ENCODE measurements around the gene HOXA2. TPM values are rescaled to one million over a fixed set of nuclear protein-coding genes. Genes with fewer than 3 reads are reported as not detected.
A peak's percentile ranks its signal among the peaks of the same experiment; 100 is the strongest.

Gene HOXA2
- total and polyA plus RNA-seq, 2 donors: 1.5 to 3.9 TPM

GRCh38 chr7:27122077-27122910 is 19.8 kb upstream of the HOXA2 start:
- 95% methylated on average over 42 of the region's 42 CpGs for WGBS
- Histone ChIP-seq H3K4me3 (ENCODE audit: low read length in 2 of 2) (peak overlapping the region in 1 of 2 donors; percentile 18), H3K27ac (ENCODE audit: low read depth in 1 of 2, low read length in 1 of 2) (peak overlapping the region; percentile 3 to 32), H3K36me3 (ENCODE audit: control insufficient read depth in 2 of 2, insufficient read depth in 2 of 2, low read length in 1 of 2) (no peaks in the 10 kb centered on the region), H3K27me3 (ENCODE audit: control insufficient read depth in 2 of 2, insufficient read depth in 1 of 2, low read length in 1 of 2) (peaks cover 0 to 30% of the 10 kb centered on the region in 2 donors), H3K9me3 (ENCODE audit: control insufficient read depth in 2 of 2, insufficient read depth in 1 of 2, low read length in 1 of 2) (no peaks in the 10 kb centered on the region), H3K4me1 (ENCODE audit: control insufficient read depth in 2 of 2, insufficient read depth in 2 of 2, low read length in 2 of 2) (peaks cover 0 to 6% of the 10 kb centered on the region in 2 donors)
- DNase-seq (ENCODE audit: low read depth in 6 of 9, low spot score in 9 of 9): no peak

DNA sequence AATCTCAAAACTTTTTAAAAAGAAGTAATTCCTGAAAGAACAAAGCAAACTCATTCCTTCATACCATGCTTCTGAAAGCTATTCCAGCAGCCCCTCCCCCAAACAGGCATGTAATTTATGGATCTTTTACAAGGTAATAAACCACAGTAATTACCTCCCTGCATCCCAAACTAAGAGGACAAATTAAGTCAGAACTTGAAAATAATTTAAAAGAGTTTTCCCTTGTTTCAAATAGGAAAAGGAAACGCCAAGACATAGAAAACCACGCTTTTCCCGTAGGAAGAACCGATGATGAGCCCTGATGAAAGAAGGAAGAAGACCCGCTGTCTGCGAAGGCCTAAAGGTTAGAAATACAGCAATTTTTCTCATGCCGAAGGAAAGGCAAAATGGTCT is 19.2 kb upstream of the HOXA2 start:
- Histone ChIP-seq H3K27ac (ENCODE audit: low read depth in 1 of 2, low read length in 1 of 2) (peak overlapping the region in 1 of 2 donors; percentile 3), H3K4me3 (ENCODE audit: low read length in 2 of 2) (peak overlapping the region in 1 of 2 donors; percentile 18), H3K4me1 (ENCODE audit: control insufficient read depth in 2 of 2, insufficient read depth in 2 of 2, low read length in 2 of 2) (peaks cover 0 to 6% of the 10 kb centered on the region in 2 donors), H3K9me3 (ENCODE audit: control insufficient read depth in 2 of 2, insufficient read depth in 1 of 2, low read length in 1 of 2) (no peaks in the 10 kb centered on the region), H3K27me3 (ENCODE audit: control insufficient read depth in 2 of 2, insufficient read depth in 1 of 2, low read length in 1 of 2) (peaks cover 0 to 36% of the 10 kb centered on the region in 2 donors), H3K36me3 (ENCODE audit: control insufficient read depth in 2 of 2, insufficient read depth in 2 of 2, low read length in 1 of 2) (no peaks in the 10 kb centered on the region)
- no peak for DNase-seq (ENCODE audit: low read depth in 6 of 9, low spot score in 9 of 9)
- WGBS: 93% methylated on average over 7 of the region's 7 CpGs

DNA sequence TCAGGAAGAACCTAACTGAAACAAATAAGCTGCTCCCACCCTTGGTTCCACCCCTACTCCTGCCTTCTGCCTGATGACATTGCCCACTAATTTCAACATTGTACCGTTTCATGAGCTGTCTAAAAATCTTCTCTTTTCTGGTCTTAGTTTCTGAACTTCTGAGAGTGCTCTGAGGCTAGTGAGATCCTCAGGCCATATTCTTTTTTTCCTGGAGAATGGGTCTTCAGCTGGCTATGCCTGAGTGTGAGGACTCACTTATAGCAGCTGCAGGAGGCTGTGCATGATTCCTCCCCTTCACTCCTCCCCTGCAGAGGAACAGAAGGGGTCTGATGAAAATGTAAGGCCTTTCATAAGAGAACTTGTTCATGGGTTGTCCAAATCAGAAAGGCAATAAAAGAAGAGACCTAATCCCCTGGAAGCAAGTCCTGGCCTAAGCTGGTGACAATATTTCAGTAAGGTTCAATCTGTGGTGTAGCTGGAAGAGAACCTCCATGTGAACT is 17.0 kb upstream of the HOXA2 start:
- Histone ChIP-seq H3K27me3 (ENCODE audit: control insufficient read depth in 2 of 2, insufficient read depth in 1 of 2, low read length in 1 of 2) (peaks cover 0 to 52% of the 10 kb centered on the region in 2 donors), H3K4me3 (ENCODE audit: low read length in 2 of 2) (no peak overlapping the region), H3K27ac (ENCODE audit: low read depth in 1 of 2, low read length in 1 of 2) (no peak overlapping the region), H3K36me3 (ENCODE audit: control insufficient read depth in 2 of 2, insufficient read depth in 2 of 2, low read length in 1 of 2) (no peaks in the 10 kb centered on the region), H3K9me3 (ENCODE audit: control insufficient read depth in 2 of 2, insufficient read depth in 1 of 2, low read length in 1 of 2) (no peaks in the 10 kb centered on the region), H3K4me1 (ENCODE audit: control insufficient read depth in 2 of 2, insufficient read depth in 2 of 2, low read length in 2 of 2) (no peaks in the 10 kb centered on the region)
- 60% methylated on average over 1 of the region's 1 CpG for WGBS
- no peak for DNase-seq (ENCODE audit: low read depth in 6 of 9, low spot score in 9 of 9)

DNA sequence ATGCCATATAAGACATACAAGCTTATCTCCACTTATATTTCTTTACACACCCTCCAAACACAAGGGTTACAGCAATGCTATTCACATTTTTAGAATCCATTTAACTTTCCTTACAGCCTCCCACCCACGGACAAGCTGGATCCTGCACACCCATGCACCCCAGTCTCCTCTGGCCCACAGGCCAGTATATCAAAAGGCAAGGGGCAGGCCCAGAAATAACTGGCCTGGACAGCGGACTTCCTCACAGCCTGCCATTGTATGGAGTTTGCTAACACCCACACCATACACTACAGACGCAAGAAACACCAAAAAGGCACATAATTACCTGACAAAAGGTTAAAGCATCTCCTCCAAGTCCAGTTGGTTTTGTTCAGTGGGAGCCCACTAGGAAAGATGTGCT is 16.1 kb upstream of the HOXA2 start:
- 96% methylated on average over 3 of the region's 3 CpGs for WGBS

GRCh38 chr7:27117887-27118491 is 15.5 kb upstream of the HOXA2 start:
- H3K4me1 ChIP-seq (ENCODE audit: control insufficient read depth in 2 of 2, insufficient read depth in 2 of 2, low read length in 2 of 2): peaks cover 0 to 4% of the 10 kb centered on the region in 2 donors
- peak overlapping the region in 1 of 2 donors; percentile 27 for H3K4me3 ChIP-seq (ENCODE audit: low read length in 2 of 2)
- DNase-seq (ENCODE audit: low read depth in 6 of 9, low spot score in 9 of 9): no peak
- peaks cover 0 to 54% of the 10 kb centered on the region in 2 donors for H3K27me3 ChIP-seq (ENCODE audit: control insufficient read depth in 2 of 2, insufficient read depth in 1 of 2, low read length in 1 of 2)
- H3K27ac ChIP-seq (ENCODE audit: low read depth in 1 of 2, low read length in 1 of 2): peak overlapping the region in 1 of 2 donors; percentile 71
- H3K9me3 ChIP-seq (ENCODE audit: control insufficient read depth in 2 of 2, insufficient read depth in 1 of 2, low read length in 1 of 2): no peaks in the 10 kb centered on the region
- no peaks in the 10 kb centered on the region for H3K36me3 ChIP-seq (ENCODE audit: control insufficient read depth in 2 of 2, insufficient read depth in 2 of 2, low read length in 1 of 2)
- 90% methylated on average over 19 of the region's 19 CpGs for WGBS

More for the DNA sequence above, 16.1 kb upstream of the HOXA2 start:
- DNase-seq (ENCODE audit: low read depth in 6 of 9, low spot score in 9 of 9): no peak
- Histone ChIP-seq H3K4me3 (ENCODE audit: low read length in 2 of 2) (no peak overlapping the region), H3K36me3 (ENCODE audit: control insufficient read depth in 2 of 2, insufficient read depth in 2 of 2, low read length in 1 of 2) (no peaks in the 10 kb centered on the region), H3K27ac (ENCODE audit: low read depth in 1 of 2, low read length in 1 of 2) (peak overlapping the region in 1 of 2 donors; percentile 71), H3K9me3 (ENCODE audit: control insufficient read depth in 2 of 2, insufficient read depth in 1 of 2, low read length in 1 of 2) (no peaks in the 10 kb centered on the region), H3K4me1 (ENCODE audit: control insufficient read depth in 2 of 2, insufficient read depth in 2 of 2, low read length in 2 of 2) (peaks cover 0 to 4% of the 10 kb centered on the region in 2 donors), H3K27me3 (ENCODE audit: control insufficient read depth in 2 of 2, insufficient read depth in 1 of 2, low read length in 1 of 2) (peaks cover 0 to 53% of the 10 kb centered on the region in 2 donors)

DNA sequence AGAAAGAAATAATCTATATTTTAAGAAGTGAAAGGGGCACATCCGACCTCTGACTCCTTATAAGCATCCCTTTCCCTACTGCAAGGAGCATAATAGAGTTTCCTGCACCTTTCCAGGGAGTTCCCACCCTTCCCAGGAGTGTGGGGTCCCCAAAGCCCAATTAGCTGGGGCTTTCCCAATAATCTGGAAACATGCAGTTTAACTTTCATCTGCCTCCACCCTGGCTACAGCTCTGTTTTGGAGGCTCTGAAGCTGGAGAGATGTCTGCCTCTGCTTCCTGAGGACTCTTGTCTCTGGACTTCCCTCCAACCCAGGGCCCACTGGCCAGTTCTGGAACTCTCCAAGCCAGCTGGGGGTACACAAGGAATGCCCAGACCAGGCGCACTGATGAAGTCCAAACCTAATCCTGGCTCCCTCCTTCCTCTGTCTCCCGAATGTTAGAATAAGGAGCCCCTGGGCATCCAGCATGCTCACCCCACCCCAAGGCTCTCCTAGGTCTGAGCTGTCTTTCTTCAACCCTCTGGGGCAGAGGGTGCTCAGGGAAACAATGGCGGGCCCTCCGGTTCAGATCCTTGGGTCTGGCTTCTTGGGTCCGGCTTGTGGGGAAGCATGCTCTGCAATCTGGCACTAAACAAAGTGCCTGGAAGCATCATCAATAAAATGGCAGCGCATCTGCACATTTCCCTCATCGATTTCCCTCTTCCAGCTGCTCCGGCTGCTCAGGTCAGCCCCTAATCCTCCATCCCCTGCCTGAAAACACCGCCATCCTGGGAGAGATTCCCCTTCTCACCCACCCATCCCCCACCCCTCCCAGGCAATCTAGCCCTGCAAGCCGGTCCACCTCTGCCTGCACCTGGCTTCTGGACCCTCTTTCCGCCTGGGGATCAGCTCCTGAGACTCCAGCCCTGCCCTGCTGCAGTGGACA is 14.7 kb upstream of the HOXA2 start:
- no peak for DNase-seq (ENCODE audit: low read depth in 6 of 9, low spot score in 9 of 9)
- 94% methylated on average over 12 of the region's 12 CpGs for whole genome bisulfite sequencing
- peaks cover 0 to 56% of the 10 kb centered on the region in 2 donors for H3K27me3 ChIP-seq (ENCODE audit: control insufficient read depth in 2 of 2, insufficient read depth in 1 of 2, low read length in 1 of 2)
- no peaks in the 10 kb centered on the region for H3K9me3 ChIP-seq (ENCODE audit: control insufficient read depth in 2 of 2, insufficient read depth in 1 of 2, low read length in 1 of 2)
- peak overlapping the region; percentile 61 to 71 for H3K27ac ChIP-seq (ENCODE audit: low read depth in 1 of 2, low read length in 1 of 2)
- no peaks in the 10 kb centered on the region for H3K36me3 ChIP-seq (ENCODE audit: control insufficient read depth in 2 of 2, insufficient read depth in 2 of 2, low read length in 1 of 2)
- peaks cover 0 to 4% of the 10 kb centered on the region in 2 donors for H3K4me1 ChIP-seq (ENCODE audit: control insufficient read depth in 2 of 2, insufficient read depth in 2 of 2, low read length in 2 of 2)
- peak overlapping the region in 1 of 2 donors; percentile 27 for H3K4me3 ChIP-seq (ENCODE audit: low read length in 2 of 2)

GRCh38 chr7:27116031-27116961 is 13.8 kb upstream of the HOXA2 start:
- Histone ChIP-seq H3K9me3 (ENCODE audit: control insufficient read depth in 2 of 2, insufficient read depth in 1 of 2, low read length in 1 of 2) (no peaks in the 10 kb centered on the region), H3K4me1 (ENCODE audit: control insufficient read depth in 2 of 2, insufficient read depth in 2 of 2, low read length in 2 of 2) (peaks cover 0 to 4% of the 10 kb centered on the region in 2 donors), H3K27me3 (ENCODE audit: control insufficient read depth in 2 of 2, insufficient read depth in 1 of 2, low read length in 1 of 2) (peaks cover 0 to 61% of the 10 kb centered on the region in 2 donors), H3K27ac (ENCODE audit: low read depth in 1 of 2, low read length in 1 of 2) (peak overlapping the region; percentile 36 to 71), H3K36me3 (ENCODE audit: control insufficient read depth in 2 of 2, insufficient read depth in 2 of 2, low read length in 1 of 2) (no peaks in the 10 kb centered on the region), H3K4me3 (ENCODE audit: low read length in 2 of 2) (peak overlapping the region; percentile 15 to 32)
- DNase-seq (ENCODE audit: low read depth in 6 of 9, low spot score in 9 of 9): no peak
- WGBS: 93% methylated on average over 20 of the region's 20 CpGs
